HepG2 (cell line): ENCODE measurements around the gene PLXDC2. TPM values are rescaled to one million over a fixed set of nuclear protein-coding genes. Genes with fewer than 3 reads are reported as not detected.

Source experiments
- ATAC-seq: fragments of 200-7000 bp; cut with Tn5 transposase; 3 replicates; pipeline ENCODE4 v1.9.1; 2020; ENCODE audit warnings: mild to moderate bottlenecking, moderate library complexity
- BruUV-seq: library from RNA; stranded (reverse); fragments of 400-500 nt; replicated peaks from 2 replicates; lab custom pipeline; 2021; lab: Mats Ljungman, UMichigan
- CTCF ChIA-PET: fragments of 300-600 bp; formaldehyde crosslinking; extraction: SDS; loops from one replicate; lab custom pipeline; 2021; ENCODE audit warnings: low total read pairs, inconsistent platforms, low intra/inter-chr PET ratio; lab: Yijun Ruan, JAX
- POLR2A ChIA-PET: fragments of 350-600 bp; sonication (Branson Sonifier 250); formaldehyde crosslinking; loops from one replicate; lab custom pipeline; 2020; ENCODE audit warnings: antibody characterized with exemption, inconsistent platforms; lab: Yijun Ruan, JAX
- DNase-seq: peaks from one replicate; pipeline ENCODE4 v3.0.0-alpha.2; 2015; ENCODE audit warnings: low spot score
- FAIRE-seq: peaks from 3 replicates; lab custom pipeline; 2011; peaks lifted over from hg19 to GRCh38; lab: Jason Lieb, UNC
- H2AFZ ChIP-seq: one replicate; pipeline ENCODE4 v1.6.1; 2011; ENCODE audit warnings: low read length, inconsistent platforms
- H3K27ac ChIP-seq: fragments of 300-600 bp; 3 replicates; pipeline ENCODE4 v1.8.0; 2011; ENCODE audit warnings: mixed run types, mild to moderate bottlenecking, mixed read lengths, low read length, inconsistent platforms; ENCODE audit not compliant: insufficient read depth; ENCODE audit errors: extremely low read length
- H3K27me3 ChIP-seq, 2 experiments: fragments of 200-600 bp in 1 of 2; 2 replicates in 1 of 2; 3 replicates in 1 of 2; pipeline versions ENCODE4 v1.6.0 to v1.8.0; 2011; ENCODE audit warnings: low read length in 2 of 2, mild to moderate bottlenecking in 2 of 2, moderate library complexity in 2 of 2, inconsistent platforms in 1 of 2; ENCODE audit not compliant: insufficient read depth in 2 of 2, control insufficient read depth in 1 of 2
- H3K36me3 ChIP-seq, 2 experiments: fragments of 200-600 bp in 1 of 2; replicated peaks in 1 of 2; 2 replicates in 1 of 2; 3 replicates in 1 of 2; pipeline versions ENCODE4 v1.5.1 to v1.8.0; 2011; ENCODE audit warnings: low read length in 2 of 2, inconsistent platforms in 1 of 2; ENCODE audit not compliant: insufficient read depth in 2 of 2, control insufficient read depth in 1 of 2
- H3K4me1 ChIP-seq: 2 replicates; pipeline ENCODE4 v1.5.1; 2012; ENCODE audit warnings: low read length, inconsistent platforms; ENCODE audit not compliant: insufficient read depth
- H3K4me2 ChIP-seq: 2 replicates; pipeline ENCODE4 v1.6.0; 2011; ENCODE audit warnings: low read depth, low read length, inconsistent platforms
- H3K4me3 ChIP-seq, 3 experiments: fragments of 200-600 bp in 1 of 3; sonication (generic), shearing (Covaris generic) in 1 of 3; replicated peaks in 1 of 3; 2 replicates each; pipeline ENCODE4 v1.5.1; 2011 to 2016; ENCODE audit warnings: low read length in 3 of 3, inconsistent platforms in 2 of 3, low read depth in 2 of 3, mild to moderate bottlenecking in 2 of 3, control low read depth in 1 of 3, mixed read lengths in 1 of 3; ENCODE audit not compliant: insufficient read depth in 1 of 3
- H3K79me2 ChIP-seq: one replicate; pipeline ENCODE4 v1.6.1; 2011; ENCODE audit warnings: low read length, inconsistent platforms; ENCODE audit not compliant: insufficient read depth
- H3K9ac ChIP-seq: 2 replicates; pipeline ENCODE4 v1.6.0; 2011; ENCODE audit warnings: mild to moderate bottlenecking, low read depth, low read length, inconsistent platforms; ENCODE audit not compliant: insufficient read depth
- H3K9me3 ChIP-seq: 2 replicates; pipeline ENCODE4 v1.5.1; 2012; ENCODE audit warnings: mild to moderate bottlenecking, low read length
- H4K20me1 ChIP-seq: 2 replicates; pipeline ENCODE4 v1.6.0; 2011; ENCODE audit warnings: inconsistent platforms, mild to moderate bottlenecking, low read length, moderate library complexity; ENCODE audit not compliant: insufficient read depth
- BRCA1 ChIP-seq: sonication (generic); formaldehyde crosslinking; IDR thresholded peaks from 2 replicates; pipeline ENCODE4 v1.4.0; 2020; ENCODE audit warnings: missing genetic modification reagents
- CEBPZ ChIP-seq: IDR thresholded peaks from 2 replicates; pipeline ENCODE4 v1.6.1; 2012; ENCODE audit warnings: low read length, improper control_type of control experiment
- ELF4 ChIP-seq: sonication (generic); formaldehyde crosslinking; IDR thresholded peaks from 2 replicates; pipeline ENCODE4 v1.5.0; 2020; ENCODE audit warnings: missing genetic modification reagents, mild to moderate bottlenecking, moderate library complexity, borderline replicate concordance
- GFI1 ChIP-seq: sonication (generic); formaldehyde crosslinking; IDR thresholded peaks from 2 replicates; pipeline ENCODE4 v1.5.0; 2020; ENCODE audit warnings: missing genetic modification reagents, mild to moderate bottlenecking, borderline replicate concordance
- HOXA5 ChIP-seq: sonication (generic); formaldehyde crosslinking; IDR thresholded peaks from 2 replicates; pipeline ENCODE4 v1.4.0; 2020; ENCODE audit warnings: missing genetic modification reagents
- IRF9 ChIP-seq: sonication (generic); formaldehyde crosslinking; IDR thresholded peaks from 2 replicates; pipeline ENCODE4 v1.8.0; 2022; ENCODE audit warnings: missing genetic modification reagents, mild to moderate bottlenecking, borderline replicate concordance
- ISX ChIP-seq: sonication (generic); formaldehyde crosslinking; conservative IDR thresholded peaks from 2 replicates; pipeline ENCODE4 v1.5.0; 2020; ENCODE audit warnings: missing genetic modification reagents
- SYNCRIP ChIP-seq: fragments of 200-400 bp; formaldehyde crosslinking; IDR thresholded peaks from 2 replicates; pipeline ENCODE4 v1.6.1; 2018; ENCODE audit warnings: mild to moderate bottlenecking, low read depth, low read length; ENCODE audit not compliant: insufficient read depth
- ZNF142 ChIP-seq: sonication (generic); formaldehyde crosslinking; IDR thresholded peaks from 2 replicates; pipeline ENCODE4 v1.4.0; 2020; ENCODE audit warnings: missing genetic modification reagents
- ZNF282 ChIP-seq: fragments of 450-650 bp; IDR thresholded peaks from 2 replicates; pipeline ENCODE4 v1.6.1; 2018; ENCODE audit not compliant: partially characterized antibody
- ZNF296 ChIP-seq: sonication (generic); formaldehyde crosslinking; conservative IDR thresholded peaks from 2 replicates; pipeline ENCODE4 v1.5.0; 2020; ENCODE audit warnings: mild to moderate bottlenecking, missing genetic modification reagents
- ZNF530 ChIP-seq: sonication (generic); formaldehyde crosslinking; IDR thresholded peaks from 2 replicates; pipeline ENCODE4 v1.5.0; 2020; ENCODE audit warnings: low read depth, mild to moderate bottlenecking, missing genetic modification reagents
- ZNF703 ChIP-seq: sonication (generic); formaldehyde crosslinking; IDR thresholded peaks from 2 replicates; pipeline ENCODE4 v1.5.1; 2020; ENCODE audit warnings: missing genetic modification reagents, mild to moderate bottlenecking, moderate library complexity, borderline replicate concordance
- WGBS: methylation state at CpG from one replicate; pipeline ENCODE4 v1.1.6; 2017; ENCODE audit warnings: low lambda C conversion rate; 5-methylcytosine and 5-hydroxymethylcytosine counted together
- in situ Hi-C: cut with HindIII; loops from 2 replicates; pipeline ENCODE4 v1.10.0; 2017; ENCODE audit warnings: low pct_unique_long_range_greater_than_20kb; ENCODE audit not compliant: extremely low pct_ligation_motif_present
- intact Hi-C: fragments of 100-400 bp; cut with micrococcal nuclease; formaldehyde crosslinking; loops from one replicate; pipeline ENCODE4 v1.10.0; 2022; ENCODE audit not compliant: unreplicated experiment
- polyA plus RNA-seq, 8 experiments: library from polyadenylated mRNA; depleted of rRNA in 3 of 8; stranded (reverse) in 7 of 8; unstranded in 1 of 8; fragments of >200 nt; fragmentation: Illumina TruSeq in 4 of 8; extraction: Trizol in 4 of 8; gene quantifications; 2 replicates each; pipeline versions ENCODE4 v1.2.1 to v1.2.3, GENCODE V29; 2011 to 2016; ENCODE audit warnings: low read depth in 4 of 8, missing spikeins in 1 of 8, mixed read lengths in 1 of 8; ENCODE audit not compliant: insufficient read depth in 1 of 8
- total RNA-seq, 5 experiments: library from RNA; depleted of rRNA; stranded (reverse); fragments of >200 nt; fragmentation: Illumina TruSeq; extraction: Trizol; gene quantifications; 2 replicates each; pipeline ENCODE4 v1.2.3, GENCODE V29; 2016; ENCODE audit warnings: low read depth in 1 of 5

PLXDC2 gene
- total and polyA plus RNA-seq, 2 of the 13 experiments (the other 11 are each of a cell fraction or from before 2014, with no cell fraction given) = 2.1 to 2.4 TPM

- Histone ChIP-seq H2AFZ (no peak overlapping the region), H3K4me3 (no peak overlapping the region), H3K4me1 (no peaks in the 10 kb centered on the region), H3K9me3 (no peaks in the 10 kb centered on the region), H3K27ac (no peak overlapping the region), H3K4me2 (no peak overlapping the region), H4K20me1 (no peaks in the 10 kb centered on the region), H3K36me3 (no peaks in the 10 kb centered on the region), H3K9ac (no peak overlapping the region), H3K27me3 (no peaks in the 10 kb centered on the region), H3K79me2 (no peaks in the 10 kb centered on the region)
- DNase-seq = no peak
- ChIA-PET POLR2A (no interaction called here), CTCF (no interaction called here)
- in situ Hi-C loops = no loop called here
- no peak for TF ChIP-seq ISX (CRISPR knock-in tag)
- no peak for TF ChIP-seq ZNF142 (CRISPR knock-in tag)
- no peak for TF ChIP-seq ZNF703 (CRISPR knock-in tag)
- no peak for TF ChIP-seq GFI1
- no peak for TF ChIP-seq BRCA1 (CRISPR knock-in tag)
- no peak for TF ChIP-seq ZNF282
- TF ChIP-seq ELF4 (CRISPR knock-in tag) = no peak
- no peak for TF ChIP-seq SYNCRIP
- no peak for TF ChIP-seq ZNF530 (CRISPR knock-in tag)
- no peak for TF ChIP-seq IRF9 (CRISPR knock-in tag)
- TF ChIP-seq ZNF296 = no peak
- no peak for TF ChIP-seq HOXA5 (CRISPR knock-in tag)
- no peak for TF ChIP-seq CEBPZ
- ATAC-seq = no peak
- no TSS peak for BruUV-seq
- 63% methylated on average over 4 of the region's 4 CpGs for WGBS
- intact Hi-C loops = no loop called here
- no peak for FAIRE-seq
Measured at GRCh38 chr10:19847321-19847720, 31.1 kb downstream of the PLXDC2 start.
